ENCODE measurements around the gene PAPOLB. TPM values are rescaled to one million over a fixed set of nuclear protein-coding genes. Genes with fewer than 3 reads are reported as not detected.

PAPOLB gene
- total and polyA plus RNA-seq, 12 donors, result 0.01 to 0.21 (median 0.14) TPM; not detected in 4

DNA sequence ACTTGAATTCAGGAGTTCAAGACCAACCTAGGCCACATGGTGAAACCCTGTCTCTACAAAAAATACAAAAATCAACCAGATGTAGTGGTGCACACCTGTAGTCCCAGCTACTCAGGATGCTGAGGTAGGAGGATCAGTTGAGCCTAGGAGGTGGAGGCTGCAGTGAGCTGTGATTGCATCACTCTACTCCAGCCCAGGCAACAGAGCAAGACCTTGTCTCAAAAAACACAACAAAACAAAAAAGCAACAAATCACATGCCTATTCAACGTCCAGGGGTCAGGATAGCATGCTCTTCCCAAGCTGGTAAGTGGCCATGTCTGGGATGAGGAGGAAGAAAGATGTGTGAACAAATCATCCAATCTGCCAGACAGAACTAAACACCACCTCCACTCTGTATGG lies 27.9 kb upstream of the PAPOLB start:
- H3K36me3 ChIP-seq, result no peaks in the 10 kb centered on the region
- DNase-seq, result no peak
- no peaks in the 10 kb centered on the region for H3K4me1 ChIP-seq
- H3K27me3 ChIP-seq, result peaks cover 0 to 18% (median 0%) of the 10 kb centered on the region in 7 donors
- ATAC-seq, result no peak
- TF ChIP-seq, protein P1, sequence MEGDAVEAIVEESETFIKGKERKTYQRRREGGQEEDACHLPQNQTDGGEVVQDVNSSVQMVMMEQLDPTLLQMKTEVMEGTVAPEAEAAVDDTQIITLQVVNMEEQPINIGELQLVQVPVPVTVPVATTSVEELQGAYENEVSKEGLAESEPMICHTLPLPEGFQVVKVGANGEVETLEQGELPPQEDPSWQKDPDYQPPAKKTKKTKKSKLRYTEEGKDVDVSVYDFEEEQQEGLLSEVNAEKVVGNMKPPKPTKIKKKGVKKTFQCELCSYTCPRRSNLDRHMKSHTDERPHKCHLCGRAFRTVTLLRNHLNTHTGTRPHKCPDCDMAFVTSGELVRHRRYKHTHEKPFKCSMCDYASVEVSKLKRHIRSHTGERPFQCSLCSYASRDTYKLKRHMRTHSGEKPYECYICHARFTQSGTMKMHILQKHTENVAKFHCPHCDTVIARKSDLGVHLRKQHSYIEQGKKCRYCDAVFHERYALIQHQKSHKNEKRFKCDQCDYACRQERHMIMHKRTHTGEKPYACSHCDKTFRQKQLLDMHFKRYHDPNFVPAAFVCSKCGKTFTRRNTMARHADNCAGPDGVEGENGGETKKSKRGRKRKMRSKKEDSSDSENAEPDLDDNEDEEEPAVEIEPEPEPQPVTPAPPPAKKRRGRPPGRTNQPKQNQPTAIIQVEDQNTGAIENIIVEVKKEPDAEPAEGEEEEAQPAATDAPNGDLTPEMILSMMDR (IDR thresholded peaks at IDR 0.05), result no peak
- H3K27ac ChIP-seq, result no peak overlapping the region
- H3K4me3 ChIP-seq, result no peak overlapping the region
- WGBS, 2 donors, result 44 to 61% methylated on average over 1 of the region's 1 CpG
- peaks cover 0 to 11% (median 0%) of the 10 kb centered on the region in 11 donors for H3K9me3 ChIP-seq
- intact Hi-C loops (cut with DNase I), result no loop called here

DNA sequence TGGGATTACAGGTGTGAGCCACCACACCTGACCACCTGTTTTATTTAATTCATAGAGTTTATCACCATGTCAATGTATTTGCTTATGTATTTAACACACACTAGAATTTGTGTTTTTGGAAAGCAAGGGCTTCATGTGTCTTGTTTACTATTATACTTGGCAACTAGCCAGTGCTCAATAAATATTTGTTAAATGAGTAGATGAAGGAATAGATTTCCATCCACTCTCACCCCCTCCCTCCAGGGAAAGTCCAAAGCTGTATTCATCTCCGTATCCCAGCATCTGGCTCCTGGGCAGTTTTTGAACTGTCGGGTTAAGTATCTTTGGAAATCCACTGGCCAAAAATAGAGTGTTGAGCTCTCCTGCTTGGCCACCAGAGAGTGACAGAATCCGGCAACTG lies 26.3 kb upstream of the PAPOLB start:
- no peak for DNase-seq
- H3K4me1 ChIP-seq, result peaks cover 0 to 1% (median under 1%) of the 10 kb centered on the region in 9 donors
- no peaks in the 10 kb centered on the region for H3K36me3 ChIP-seq
- no peak overlapping the region for H3K4me3 ChIP-seq
- no peaks in the 10 kb centered on the region for H3K9me3 ChIP-seq
- TF ChIP-seq, protein P1 (IDR thresholded peaks at IDR 0.05), result no peak
- WGBS, 2 donors, result 30 to 32% methylated on average over 3 of the region's 3 CpGs
- H3K27me3 ChIP-seq, result peaks cover 0 to 29% (median 0%) of the 10 kb centered on the region in 7 donors
- no peak for ATAC-seq
- intact Hi-C loops (cut with DNase I), result no loop called here
- no peak overlapping the region for H3K27ac ChIP-seq

DNA sequence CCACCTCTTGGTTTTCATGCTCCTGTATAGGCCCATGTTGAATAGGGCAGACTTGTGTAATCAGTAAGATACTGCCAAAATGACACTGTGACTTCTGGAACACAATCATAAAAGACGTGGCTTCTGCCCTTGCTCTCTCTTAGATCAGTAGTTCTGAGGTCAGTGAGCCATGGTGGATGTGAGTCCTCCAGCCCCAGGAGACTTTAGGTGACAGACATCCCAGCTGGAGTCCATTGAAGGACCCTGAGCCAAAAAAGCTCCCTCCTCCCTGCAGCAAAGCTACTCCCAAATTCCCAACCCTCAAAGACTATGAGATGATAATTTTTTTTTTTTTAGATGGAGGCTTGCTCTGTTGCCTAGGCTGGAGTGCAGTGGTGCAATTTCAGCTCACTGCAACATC lies 24.8 kb upstream of the PAPOLB start:
- Histone ChIP-seq H3K27ac (no peak overlapping the region), H3K4me1 (peaks cover 0 to 15% (median 12%) of the 10 kb centered on the region in 9 donors), H3K4me3 (no peak overlapping the region), H3K9me3 (no peaks in the 10 kb centered on the region), H3K27me3 (peaks cover 0 to 31% (median 0%) of the 10 kb centered on the region in 7 donors), H3K36me3 (no peaks in the 10 kb centered on the region)
- intact Hi-C loops (cut with DNase I), result no loop called here
- TF ChIP-seq, protein P1 (IDR thresholded peaks at IDR 0.05), result no peak
- 49 to 68% methylated on average over 1 of the region's 1 CpG for WGBS, 2 donors
- DNase-seq (no peak), ATAC-seq (no peak)

DNA sequence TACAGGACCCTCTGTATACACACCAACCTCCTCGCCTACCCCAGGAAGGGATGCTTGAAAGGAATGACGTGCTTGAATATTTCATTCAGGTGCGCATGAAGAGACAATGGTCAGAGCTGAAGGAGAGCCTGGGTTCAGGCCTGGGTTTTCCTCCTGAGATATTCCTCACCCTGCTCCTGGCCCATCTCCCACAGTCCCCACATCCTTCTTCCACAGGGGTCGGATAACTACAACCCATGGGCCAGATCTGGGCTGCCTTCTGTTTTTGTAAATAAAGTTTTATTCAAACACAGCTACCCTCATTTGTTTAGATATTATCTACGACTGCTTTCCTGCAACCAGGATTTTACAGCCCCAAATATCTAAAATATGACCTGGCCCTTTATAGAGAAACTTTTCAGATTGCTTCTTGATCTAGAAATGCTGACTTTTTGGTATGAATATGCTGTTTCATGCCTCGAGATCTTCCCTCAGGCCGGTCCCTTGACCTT lies 23.5 kb upstream of the PAPOLB start:
- TF ChIP-seq, protein P1 (IDR thresholded peaks at IDR 0.05), result no peak
- intact Hi-C loops (cut with DNase I), result no loop called here

More for the DNA sequence above, 23.5 kb upstream of the PAPOLB start:
- H3K4me3 ChIP-seq, result no peak overlapping the region
- no peaks in the 10 kb centered on the region for H3K9me3 ChIP-seq
- H3K27ac ChIP-seq, result no peak overlapping the region
- WGBS, 2 donors, result 91 to 94% methylated on average over 7 of the region's 7 CpGs
- peaks cover 0 to 31% (median 0%) of the 10 kb centered on the region in 7 donors for H3K27me3 ChIP-seq
- no peaks in the 10 kb centered on the region for H3K36me3 ChIP-seq
- DNase-seq (no peak), ATAC-seq (no peak)
- H3K4me1 ChIP-seq, result peaks cover 3 to 26% (median 14%) of the 10 kb centered on the region in 9 donors

Data from heart right ventricle (tissue), 16 donors.